OCI-LY1 (cell line): ENCODE measurements around the gene RPP14.
"Not testable (repeated sequence)": the region's sequence is repeated elsewhere in the genome, so short reads cannot be mapped to it uniquely, and the experiment has no call there.

Experiments used
- H2AFZ ChIP-seq: fragments of 200-600 bp; sonication (generic), shearing (Covaris generic); 2 replicates; pipeline ENCODE4 v1.6.0; 2014; ENCODE audit warnings: antibody characterized with exemption, mild to moderate bottlenecking, low read length
- H3F3A ChIP-seq: fragments of 200-600 bp; sonication (generic), shearing (Covaris generic); 2 replicates; pipeline ENCODE4 v1.6.0; 2014; ENCODE audit warnings: mild to moderate bottlenecking, antibody characterized with exemption, low read length, moderate library complexity; ENCODE audit not compliant: insufficient read depth
- H3K27ac ChIP-seq: fragments of 200-600 bp; sonication (generic); 2 replicates; pipeline ENCODE4 v1.5.1; 2014; ENCODE audit warnings: low read length, mixed run types, mild to moderate bottlenecking, low read depth; ENCODE audit not compliant: poor library complexity, severe bottlenecking
- H3K27me3 ChIP-seq: fragments of 200-600 bp; sonication (generic); 2 replicates; pipeline ENCODE4 v1.6.0; 2014; ENCODE audit warnings: antibody characterized with exemption, mild to moderate bottlenecking, low read length, moderate library complexity; ENCODE audit not compliant: insufficient read depth
- H3K36me3 ChIP-seq: fragments of 200-600 bp; sonication (generic); 2 replicates; pipeline ENCODE4 v1.6.1; 2014; ENCODE audit warnings: mild to moderate bottlenecking, antibody characterized with exemption, low read length, moderate library complexity, mixed read lengths; ENCODE audit not compliant: insufficient read depth
- H3K4me1 ChIP-seq: fragments of 200-600 bp; sonication (generic); 2 replicates; pipeline ENCODE4 v1.5.1; 2014; ENCODE audit warnings: mild to moderate bottlenecking, low read length, moderate library complexity; ENCODE audit not compliant: insufficient read depth, severe bottlenecking
- H3K4me2 ChIP-seq: fragments of 200-600 bp; sonication (generic), shearing (Covaris generic); 2 replicates; pipeline ENCODE4 v1.6.1; 2014; ENCODE audit warnings: low read length
- H3K4me3 ChIP-seq: fragments of 200-600 bp; sonication (generic); 2 replicates; pipeline ENCODE4 v1.5.1; 2014; ENCODE audit warnings: low read length, low read depth, mild to moderate bottlenecking, mixed read lengths; ENCODE audit not compliant: poor library complexity, severe bottlenecking
- H3K79me2 ChIP-seq: fragments of 200-600 bp; shearing (Covaris generic); 2 replicates; pipeline ENCODE4 v1.6.1; 2016; ENCODE audit warnings: mixed run types, low read length, mixed read lengths; ENCODE audit not compliant: insufficient read depth
- H3K9ac ChIP-seq: fragments of 200-600 bp; sonication (generic), shearing (Covaris generic); 2 replicates; pipeline ENCODE4 v1.6.1; 2014; ENCODE audit warnings: mild to moderate bottlenecking, low read length, mixed read lengths
- H3K9me2 ChIP-seq: fragments of 200-600 bp; sonication (generic), shearing (Covaris generic); 2 replicates; pipeline ENCODE4 v1.6.1; 2014; ENCODE audit warnings: low read depth, mild to moderate bottlenecking, low read length, mixed read lengths
- H3K9me3 ChIP-seq: fragments of 200-600 bp; shearing (Covaris generic); 2 replicates; pipeline ENCODE4 v1.6.1; 2014; ENCODE audit warnings: low read length, mixed read lengths
- H4K20me1 ChIP-seq: fragments of 200-600 bp; sonication (generic), shearing (Covaris generic); 2 replicates; pipeline ENCODE4 v1.6.0; 2016; ENCODE audit warnings: mild to moderate bottlenecking, low read length; ENCODE audit not compliant: insufficient read depth
- EZH2 ChIP-seq: fragments of 200-600 bp; sonication (generic), shearing (Covaris generic); IDR thresholded peaks from 2 replicates; pipeline ENCODE4 v1.8.0; 2017; ENCODE audit warnings: borderline replicate concordance, mixed run types, mild to moderate bottlenecking, antibody characterized with exemption, low read length, moderate library complexity, mixed read lengths
- TF ChIP-seq, protein P1 (sequence below): fragments of 200-600 bp; sonication (generic), shearing (Covaris generic); IDR thresholded peaks from 2 replicates; pipeline ENCODE4 v1.5.1; 2017; ENCODE audit warnings: mild to moderate bottlenecking, antibody characterized with exemption, low read length, moderate library complexity, mixed read lengths

The RPP14 gene

DNA sequence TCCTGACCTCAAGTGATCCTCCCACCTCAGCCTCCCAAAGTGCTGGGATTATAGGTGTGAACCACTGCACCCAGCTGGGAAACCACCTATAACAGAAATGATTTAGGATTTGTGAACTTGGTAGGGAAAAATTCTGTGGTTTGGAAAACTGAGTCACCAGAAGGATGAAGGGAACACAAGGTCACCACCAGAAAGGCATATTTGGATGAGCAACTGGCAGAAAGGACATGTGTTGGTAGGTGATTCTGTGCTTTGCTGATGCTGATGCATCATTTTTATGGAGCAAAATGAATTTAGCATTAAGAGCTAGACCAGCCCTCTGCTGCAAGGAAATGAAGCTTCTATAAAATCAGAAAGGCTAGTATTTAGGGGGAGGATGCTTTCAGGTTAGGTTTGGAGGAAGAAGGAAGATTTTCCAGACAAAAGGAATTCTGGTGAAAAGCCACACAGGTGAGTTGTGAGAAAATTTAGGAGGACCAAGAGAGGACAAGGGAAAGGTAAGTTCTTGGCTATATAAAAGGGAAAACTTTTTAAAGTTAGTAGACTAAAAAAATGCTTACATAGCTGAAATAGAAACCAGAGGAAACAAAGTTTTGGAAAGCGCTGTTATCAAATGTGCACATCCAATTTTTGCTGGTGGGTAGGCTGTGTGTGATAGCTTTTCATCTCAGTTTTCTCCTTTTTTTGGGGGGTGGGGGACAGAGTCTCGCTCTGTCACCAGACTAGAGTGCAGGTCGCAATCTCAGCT lies 30.3 kb downstream of the RPP14 start:
- H3K36me3 ChIP-seq, result peaks cover 59% of the 10 kb centered on the region
- TF ChIP-seq EZH2, result no peak
- TF ChIP-seq, protein P1, sequence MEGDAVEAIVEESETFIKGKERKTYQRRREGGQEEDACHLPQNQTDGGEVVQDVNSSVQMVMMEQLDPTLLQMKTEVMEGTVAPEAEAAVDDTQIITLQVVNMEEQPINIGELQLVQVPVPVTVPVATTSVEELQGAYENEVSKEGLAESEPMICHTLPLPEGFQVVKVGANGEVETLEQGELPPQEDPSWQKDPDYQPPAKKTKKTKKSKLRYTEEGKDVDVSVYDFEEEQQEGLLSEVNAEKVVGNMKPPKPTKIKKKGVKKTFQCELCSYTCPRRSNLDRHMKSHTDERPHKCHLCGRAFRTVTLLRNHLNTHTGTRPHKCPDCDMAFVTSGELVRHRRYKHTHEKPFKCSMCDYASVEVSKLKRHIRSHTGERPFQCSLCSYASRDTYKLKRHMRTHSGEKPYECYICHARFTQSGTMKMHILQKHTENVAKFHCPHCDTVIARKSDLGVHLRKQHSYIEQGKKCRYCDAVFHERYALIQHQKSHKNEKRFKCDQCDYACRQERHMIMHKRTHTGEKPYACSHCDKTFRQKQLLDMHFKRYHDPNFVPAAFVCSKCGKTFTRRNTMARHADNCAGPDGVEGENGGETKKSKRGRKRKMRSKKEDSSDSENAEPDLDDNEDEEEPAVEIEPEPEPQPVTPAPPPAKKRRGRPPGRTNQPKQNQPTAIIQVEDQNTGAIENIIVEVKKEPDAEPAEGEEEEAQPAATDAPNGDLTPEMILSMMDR, result no peak
- no peaks in the 10 kb centered on the region for H3K9me3 ChIP-seq
- H3K27ac ChIP-seq, result peak overlapping the region; percentile 100
- H3K4me1 ChIP-seq, result peaks cover 74% of the 10 kb centered on the region
- H3K27me3 ChIP-seq, result no peaks in the 10 kb centered on the region
- H4K20me1 ChIP-seq, result no peaks in the 10 kb centered on the region
- peak overlapping the region; percentile 45; the same call in 1 of the 2 replicates for H3K4me2 ChIP-seq
- peak overlapping the region; percentile 26 for H3K4me3 ChIP-seq
- H3K9ac ChIP-seq, result peak overlapping the region; percentile 30; the same call in 1 of the 2 replicates
- no peaks in the 10 kb centered on the region for H3F3A ChIP-seq
- no peaks in the 10 kb centered on the region for H3K9me2 ChIP-seq
- peaks cover 77% of the 10 kb centered on the region for H3K79me2 ChIP-seq
- no peak overlapping the region for H2AFZ ChIP-seq

DNA sequence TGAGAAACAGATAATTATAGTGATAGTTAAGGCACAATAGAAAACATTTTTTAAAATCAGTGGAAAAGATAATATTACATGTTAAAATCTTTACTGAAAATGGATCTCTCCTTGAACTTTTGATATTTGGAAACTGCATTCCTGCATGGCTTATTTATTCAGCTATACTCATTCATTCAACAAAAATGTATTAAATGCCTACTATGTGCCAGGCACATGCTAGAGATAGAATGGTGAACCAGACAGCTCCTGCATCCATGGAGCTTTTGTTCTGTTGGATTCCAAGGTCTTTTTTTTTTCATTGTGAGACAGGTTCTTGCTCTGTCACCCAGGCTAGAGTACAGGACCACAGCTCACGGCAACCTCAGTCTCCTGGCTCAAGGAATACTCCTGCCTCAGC lies 31.1 kb downstream of the RPP14 start:
- Histone ChIP-seq H3K4me1 (peaks cover 74% of the 10 kb centered on the region), H3K9me2 (no peaks in the 10 kb centered on the region)

DNA sequence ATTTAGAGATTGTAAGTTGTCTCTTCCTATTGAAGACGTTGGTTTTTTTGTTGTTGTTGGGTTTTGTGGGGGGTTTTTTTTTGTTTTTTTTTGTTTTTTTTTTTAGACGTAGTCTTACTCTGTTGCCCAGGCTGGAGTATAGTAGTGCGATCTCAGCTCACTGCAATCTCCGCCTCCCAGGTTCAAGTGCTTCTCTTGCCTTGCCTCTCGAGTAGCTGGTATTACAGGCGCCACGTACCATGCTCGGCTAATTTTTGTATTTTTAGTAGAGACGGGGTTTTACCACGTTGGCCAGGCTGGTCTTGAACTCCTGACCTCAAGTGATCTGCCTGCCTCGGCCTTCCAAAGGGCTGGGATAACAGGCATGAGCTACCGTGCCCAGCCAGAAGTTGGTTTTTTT lies 33.1 kb downstream of the RPP14 start:
- H3K79me2 ChIP-seq, result peaks cover 84% of the 10 kb centered on the region
- H4K20me1 ChIP-seq, H3K27me3 ChIP-seq, H3K9me3 ChIP-seq, H2AFZ ChIP-seq, H3K9me2 ChIP-seq, H3F3A ChIP-seq: not testable (repeated sequence)
- peaks cover 90% of the 10 kb centered on the region for H3K4me1 ChIP-seq
- peaks cover 81% of the 10 kb centered on the region for H3K36me3 ChIP-seq
- H3K27ac ChIP-seq, result peak overlapping the region; percentile 100
- peak overlapping the region; percentile 31 for H3K4me3 ChIP-seq
- H3K4me2 ChIP-seq, result peak overlapping the region; percentile 48; the same call in 1 of the 2 replicates
- peak overlapping the region; percentile 24; the same call in 1 of the 2 replicates for H3K9ac ChIP-seq

More for the DNA sequence above, 31.1 kb downstream of the RPP14 start:
- TF ChIP-seq, protein P1, result no peak
- TF ChIP-seq EZH2, result no peak
- peaks cover 80% of the 10 kb centered on the region for H3K79me2 ChIP-seq
- H3K9me3 ChIP-seq, result no peaks in the 10 kb centered on the region
- H3K36me3 ChIP-seq, result peaks cover 67% of the 10 kb centered on the region
- no peak overlapping the region for H3K9ac ChIP-seq
- peak overlapping the region; percentile 45; the same call in 1 of the 2 replicates for H3K4me2 ChIP-seq
- H3K4me3 ChIP-seq, result no peak overlapping the region
- H3K27me3 ChIP-seq, result no peaks in the 10 kb centered on the region
- H3K27ac ChIP-seq, result peak overlapping the region; percentile 100
- H4K20me1 ChIP-seq, result no peaks in the 10 kb centered on the region
- H2AFZ ChIP-seq, result no peak overlapping the region
- H3F3A ChIP-seq, result no peaks in the 10 kb centered on the region
